HepG2 (cell line): ENCODE data around the gene CLTCL1. TPM values are rescaled to one million over a fixed set of nuclear protein-coding genes. Genes with fewer than 3 reads are reported as not detected.

Source experiments
- ATAC-seq: fragments of 200-7000 bp; cut with Tn5 transposase; 3 replicates; pipeline ENCODE4 v1.9.1; 2020; ENCODE audit warnings: mild to moderate bottlenecking, moderate library complexity
- BruUV-seq: library from RNA; stranded (reverse); fragments of 400-500 nt; replicated peaks from 2 replicates; lab custom pipeline; 2021; lab: Mats Ljungman, UMichigan
- CTCF ChIA-PET: fragments of 300-600 bp; formaldehyde crosslinking; extraction: SDS; loops from one replicate; lab custom pipeline; 2021; ENCODE audit warnings: low total read pairs, inconsistent platforms, low intra/inter-chr PET ratio; lab: Yijun Ruan, JAX
- POLR2A ChIA-PET: fragments of 350-600 bp; sonication (Branson Sonifier 250); formaldehyde crosslinking; loops from one replicate; lab custom pipeline; 2020; ENCODE audit warnings: antibody characterized with exemption, inconsistent platforms; lab: Yijun Ruan, JAX
- DNase-seq: peaks from one replicate; pipeline ENCODE4 v3.0.0-alpha.2; 2015; ENCODE audit warnings: low spot score
- FAIRE-seq: peaks from 3 replicates; lab custom pipeline; 2011; peaks lifted over from hg19 to GRCh38; lab: Jason Lieb, UNC
- H2AFZ ChIP-seq: one replicate; pipeline ENCODE4 v1.6.1; 2011; ENCODE audit warnings: low read length, inconsistent platforms
- H3K27ac ChIP-seq: fragments of 300-600 bp; 3 replicates; pipeline ENCODE4 v1.8.0; 2011; ENCODE audit warnings: mixed run types, mild to moderate bottlenecking, mixed read lengths, low read length, inconsistent platforms; ENCODE audit not compliant: insufficient read depth; ENCODE audit errors: extremely low read length
- H3K27me3 ChIP-seq, 2 experiments: fragments of 200-600 bp in 1 of 2; 2 replicates in 1 of 2; 3 replicates in 1 of 2; pipeline versions ENCODE4 v1.6.0 to v1.8.0; 2011; ENCODE audit warnings: low read length in 2 of 2, mild to moderate bottlenecking in 2 of 2, moderate library complexity in 2 of 2, inconsistent platforms in 1 of 2; ENCODE audit not compliant: insufficient read depth in 2 of 2, control insufficient read depth in 1 of 2
- H3K36me3 ChIP-seq, 2 experiments: fragments of 200-600 bp in 1 of 2; replicated peaks in 1 of 2; 2 replicates in 1 of 2; 3 replicates in 1 of 2; pipeline versions ENCODE4 v1.5.1 to v1.8.0; 2011; ENCODE audit warnings: low read length in 2 of 2, inconsistent platforms in 1 of 2; ENCODE audit not compliant: insufficient read depth in 2 of 2, control insufficient read depth in 1 of 2
- H3K4me1 ChIP-seq: 2 replicates; pipeline ENCODE4 v1.5.1; 2012; ENCODE audit warnings: low read length, inconsistent platforms; ENCODE audit not compliant: insufficient read depth
- H3K4me2 ChIP-seq: 2 replicates; pipeline ENCODE4 v1.6.0; 2011; ENCODE audit warnings: low read depth, low read length, inconsistent platforms
- H3K4me3 ChIP-seq, 3 experiments: fragments of 200-600 bp in 1 of 3; sonication (generic), shearing (Covaris generic) in 1 of 3; replicated peaks in 1 of 3; 2 replicates each; pipeline ENCODE4 v1.5.1; 2011 to 2016; ENCODE audit warnings: low read length in 3 of 3, inconsistent platforms in 2 of 3, low read depth in 2 of 3, mild to moderate bottlenecking in 2 of 3, control low read depth in 1 of 3, mixed read lengths in 1 of 3; ENCODE audit not compliant: insufficient read depth in 1 of 3
- H3K79me2 ChIP-seq: one replicate; pipeline ENCODE4 v1.6.1; 2011; ENCODE audit warnings: low read length, inconsistent platforms; ENCODE audit not compliant: insufficient read depth
- H3K9ac ChIP-seq: 2 replicates; pipeline ENCODE4 v1.6.0; 2011; ENCODE audit warnings: mild to moderate bottlenecking, low read depth, low read length, inconsistent platforms; ENCODE audit not compliant: insufficient read depth
- H3K9me3 ChIP-seq: 2 replicates; pipeline ENCODE4 v1.5.1; 2012; ENCODE audit warnings: mild to moderate bottlenecking, low read length
- H4K20me1 ChIP-seq: 2 replicates; pipeline ENCODE4 v1.6.0; 2011; ENCODE audit warnings: inconsistent platforms, mild to moderate bottlenecking, low read length, moderate library complexity; ENCODE audit not compliant: insufficient read depth
- CENPT ChIP-seq: sonication (generic); formaldehyde crosslinking; IDR thresholded peaks from 2 replicates; pipeline ENCODE4 v1.8.0; 2022; ENCODE audit warnings: low read depth, mild to moderate bottlenecking, moderate library complexity, missing genetic modification reagents
- HNRNPUL1 ChIP-seq: fragments of 200-400 bp; formaldehyde crosslinking; IDR thresholded peaks from 2 replicates; pipeline ENCODE4 v1.6.1; 2017; ENCODE audit warnings: low read depth, mild to moderate bottlenecking, low read length, moderate library complexity
- HOXD1 ChIP-seq: sonication (generic); formaldehyde crosslinking; IDR thresholded peaks from 2 replicates; pipeline ENCODE4 v1.5.0; 2020; ENCODE audit warnings: missing genetic modification reagents
- IRF1 ChIP-seq: sonication (generic); formaldehyde crosslinking; IDR thresholded peaks from 2 replicates; pipeline ENCODE4 v1.4.0; 2020; ENCODE audit warnings: low read depth, mild to moderate bottlenecking, missing genetic modification reagents
- KDM4B ChIP-seq: sonication (generic); formaldehyde crosslinking; IDR thresholded peaks from 2 replicates; pipeline ENCODE4 v1.4.0; 2020; ENCODE audit warnings: missing genetic modification reagents
- NR2C2 ChIP-seq: sonication (generic); formaldehyde crosslinking; IDR thresholded peaks from 2 replicates; pipeline ENCODE4 v1.4.0; 2020; ENCODE audit warnings: missing genetic modification reagents, mild to moderate bottlenecking, moderate library complexity, borderline replicate concordance
- PBX3 ChIP-seq: sonication (generic); formaldehyde crosslinking; IDR thresholded peaks from 2 replicates; pipeline ENCODE4 v1.8.1; 2023; ENCODE audit warnings: missing genetic modification reagents, inconsistent platforms, borderline replicate concordance
- PHF20 ChIP-seq: sonication (generic); formaldehyde crosslinking; IDR thresholded peaks from 2 replicates; pipeline ENCODE4 v1.5.0; 2020; ENCODE audit warnings: mild to moderate bottlenecking, missing genetic modification reagents
- STAG1 ChIP-seq: sonication (generic); formaldehyde crosslinking; IDR thresholded peaks from 2 replicates; pipeline ENCODE4 v1.4.0; 2020; ENCODE audit warnings: missing genetic modification reagents
- YEATS2 ChIP-seq: sonication (generic); formaldehyde crosslinking; IDR thresholded peaks from 2 replicates; pipeline ENCODE4 v1.4.0; 2020; ENCODE audit warnings: missing genetic modification reagents, borderline replicate concordance
- ZFP36L1 ChIP-seq: sonication (generic); formaldehyde crosslinking; IDR thresholded peaks from 2 replicates; pipeline ENCODE4 v1.8.0; 2022; ENCODE audit warnings: mild to moderate bottlenecking, missing genetic modification reagents, moderate library complexity
- ZNF280B ChIP-seq: sonication (generic); formaldehyde crosslinking; IDR thresholded peaks from 2 replicates; pipeline ENCODE4 v1.5.0; 2020; ENCODE audit warnings: missing genetic modification reagents, mild to moderate bottlenecking, borderline replicate concordance
- ZNF713 ChIP-seq: sonication (generic); formaldehyde crosslinking; IDR thresholded peaks from 2 replicates; pipeline ENCODE4 v1.4.0; 2020; ENCODE audit warnings: mild to moderate bottlenecking, missing genetic modification reagents
- ZNF878 ChIP-seq: sonication (generic); formaldehyde crosslinking; IDR thresholded peaks from 2 replicates; pipeline ENCODE4 v1.8.1; 2023; ENCODE audit warnings: mild to moderate bottlenecking, missing genetic modification reagents, moderate library complexity
- WGBS: methylation state at CpG from one replicate; pipeline ENCODE4 v1.1.6; 2017; ENCODE audit warnings: low lambda C conversion rate; 5-methylcytosine and 5-hydroxymethylcytosine counted together
- in situ Hi-C: cut with HindIII; loops from 2 replicates; pipeline ENCODE4 v1.10.0; 2017; ENCODE audit warnings: low pct_unique_long_range_greater_than_20kb; ENCODE audit not compliant: extremely low pct_ligation_motif_present
- intact Hi-C: fragments of 100-400 bp; cut with micrococcal nuclease; formaldehyde crosslinking; loops from one replicate; pipeline ENCODE4 v1.10.0; 2022; ENCODE audit not compliant: unreplicated experiment
- polyA plus RNA-seq, 8 experiments: library from polyadenylated mRNA; depleted of rRNA in 3 of 8; stranded (reverse) in 7 of 8; unstranded in 1 of 8; fragments of >200 nt; fragmentation: Illumina TruSeq in 4 of 8; extraction: Trizol in 4 of 8; gene quantifications; 2 replicates each; pipeline versions ENCODE4 v1.2.1 to v1.2.3, GENCODE V29; 2011 to 2016; ENCODE audit warnings: low read depth in 4 of 8, missing spikeins in 1 of 8, mixed read lengths in 1 of 8; ENCODE audit not compliant: insufficient read depth in 1 of 8
- total RNA-seq, 5 experiments: library from RNA; depleted of rRNA; stranded (reverse); fragments of >200 nt; fragmentation: Illumina TruSeq; extraction: Trizol; gene quantifications; 2 replicates each; pipeline ENCODE4 v1.2.3, GENCODE V29; 2016; ENCODE audit warnings: low read depth in 1 of 5

Gene CLTCL1
- total and polyA plus RNA-seq, 2 of the 13 experiments (the other 11 are each of a cell fraction or from before 2014, with no cell fraction given): 8.1 to 10.9 TPM

GRCh38 chr22:19241593-19241906 is 50.0 kb downstream of the CLTCL1 start:
- H3K4me3 ChIP-seq: no peak overlapping the region
- no peaks in the 10 kb centered on the region for H3K4me1 ChIP-seq
- ATAC-seq: no peak
- no peak overlapping the region for H3K4me2 ChIP-seq
- TF ChIP-seq HOXD1 (CRISPR knock-in tag) (no peak), CENPT (no peak), ZNF878 (no peak), STAG1 (no peak), ZFP36L1 (CRISPR knock-in tag) (no peak), PHF20 (CRISPR knock-in tag) (no peak), NR2C2 (no peak)
- H3K9ac ChIP-seq: no peak overlapping the region
- DNase-seq: no peak
- WGBS: 91% methylated on average over 4 of the region's 6 CpGs
- FAIRE-seq: no peak
- BruUV-seq: no TSS peak
- H3K27ac ChIP-seq: no peak overlapping the region
- ChIA-PET CTCF (no interaction called here), POLR2A (no interaction called here)
- H3K9me3 ChIP-seq: no peaks in the 10 kb centered on the region
- in situ Hi-C loops (no loop called here), intact Hi-C loops (no loop called here)
- 0 out of 5 replicates have a peak, but pooled peaks cover 0 to 9% of the 10 kb centered on the region in 2 experiments for H3K36me3 ChIP-seq
- no peak overlapping the region for H2AFZ ChIP-seq
- no peaks in the 10 kb centered on the region for H3K79me2 ChIP-seq
- H4K20me1 ChIP-seq: no peaks in the 10 kb centered on the region
- no peaks in the 10 kb centered on the region for H3K27me3 ChIP-seq

GRCh38 chr22:19240813-19241592 is 50.5 kb downstream of the CLTCL1 start:
- H3K9ac ChIP-seq: no peak overlapping the region
- no peaks in the 10 kb centered on the region for H4K20me1 ChIP-seq
- FAIRE-seq (no peak), ATAC-seq (no peak), DNase-seq (no peak)
- no peaks in the 10 kb centered on the region for H3K79me2 ChIP-seq
- POLR2A ChIA-PET: no interaction called here
- H3K36me3 ChIP-seq: 0 out of 5 replicates have a peak, but pooled peaks cover 0 to 9% of the 10 kb centered on the region in 2 experiments
- no peak overlapping the region for H3K27ac ChIP-seq
- no peaks in the 10 kb centered on the region for H3K27me3 ChIP-seq
- H3K9me3 ChIP-seq: no peaks in the 10 kb centered on the region
- in situ Hi-C loops: no loop called here
- 95% methylated on average over 6 of the region's 14 CpGs for WGBS
- no TSS peak for BruUV-seq
- no peak overlapping the region for H2AFZ ChIP-seq
- CTCF ChIA-PET: no interaction called here
- no peak for TF ChIP-seq YEATS2 (CRISPR knock-in tag)
- TF ChIP-seq KDM4B (CRISPR knock-in tag): no peak
- TF ChIP-seq ZNF713 (CRISPR knock-in tag): no peak
- TF ChIP-seq ZNF280B (CRISPR knock-in tag): no peak
- no peak for TF ChIP-seq IRF1 (CRISPR knock-in tag)
- no peak for TF ChIP-seq PBX3
- no peak for TF ChIP-seq HNRNPUL1
- H3K4me3 ChIP-seq: no peak overlapping the region
- H3K4me2 ChIP-seq: no peak overlapping the region
- H3K4me1 ChIP-seq: no peaks in the 10 kb centered on the region
- intact Hi-C loops: loop anchor here (1.0 kb wide), 1 partner anchor 25 kb away; no protein-coding TSS in a partner anchor
